NCI-H2081 (cell line): ENCODE measurements around the gene PROX1.
A peak's percentile ranks its signal among the peaks of the same experiment; 100 is the strongest.

ENCODE experiments used
- DNase-seq, 2 experiments: peaks; one replicate each; lab custom pipeline; 2025; lab: John Stamatoyannopoulos, UW

PROX1 gene

DNA sequence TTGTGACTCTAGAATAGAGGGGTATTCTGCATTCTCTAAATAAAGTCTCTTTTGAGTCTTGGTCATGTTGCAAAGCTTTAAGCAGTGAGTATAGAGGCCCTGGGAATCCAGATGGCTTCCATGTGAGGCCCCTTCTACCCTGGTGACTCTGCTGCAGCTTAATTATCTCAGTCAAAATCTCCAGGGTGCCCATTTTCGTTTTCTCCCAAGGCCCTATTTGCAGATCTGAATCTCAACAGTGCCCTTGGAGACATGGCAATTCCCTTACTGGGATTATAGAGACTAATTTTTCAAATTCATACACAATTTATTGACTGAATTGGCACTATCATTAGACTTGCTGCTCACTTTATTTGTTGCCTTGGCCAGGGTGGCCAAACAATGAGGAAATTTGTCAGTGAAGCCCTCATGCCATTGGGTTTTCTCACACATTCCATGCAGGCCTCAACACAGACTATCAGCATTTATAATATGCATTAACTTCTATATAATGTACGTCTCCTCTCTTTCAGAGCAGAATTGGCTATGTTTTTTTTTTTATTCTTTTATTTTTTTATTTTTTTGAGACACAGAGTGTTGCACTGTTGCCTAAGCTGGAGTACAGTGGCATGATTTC is 35.1 kb downstream of the PROX1 start:
- DNase-seq = peak in 1 of 2 experiments; percentile 28

DNA sequence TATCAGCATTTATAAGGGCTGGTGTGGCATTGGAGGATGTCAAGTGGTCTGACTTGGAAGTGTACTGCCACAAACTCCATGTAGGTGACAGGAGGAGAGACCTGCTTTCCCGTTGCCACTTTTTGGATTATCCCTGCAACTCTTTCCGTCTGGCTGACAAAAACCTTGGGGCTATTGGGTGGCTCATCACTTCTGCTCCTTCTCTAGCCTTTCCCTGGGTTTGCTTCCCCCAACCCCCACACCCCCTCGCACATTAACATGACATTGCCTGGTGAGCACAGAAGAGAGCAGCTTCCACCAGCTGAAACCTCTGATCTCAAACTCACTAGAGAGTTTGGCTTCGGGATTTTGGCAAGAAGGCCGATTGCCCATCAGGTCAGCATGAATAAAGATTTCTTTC is 39.2 kb downstream of the PROX1 start:
- no peak for DNase-seq

DNA sequence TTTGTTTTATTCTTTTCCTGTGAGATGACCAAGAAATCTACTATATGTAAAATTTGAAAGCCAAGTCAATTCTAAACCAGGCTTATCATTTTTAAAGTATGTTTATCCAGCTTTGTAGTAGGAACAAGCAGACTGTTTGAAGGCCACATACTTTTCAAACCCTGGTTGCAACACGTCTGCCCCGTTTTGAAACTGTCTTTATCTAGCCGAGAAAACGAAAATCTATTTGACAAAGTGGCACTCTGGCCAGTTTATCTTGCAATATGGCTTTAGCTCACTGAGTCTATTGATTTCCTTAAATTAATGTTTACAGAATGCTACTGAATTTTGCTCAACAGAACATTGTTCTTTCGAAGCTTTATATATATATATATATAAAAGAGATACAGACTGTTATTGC is 39.7 kb downstream of the PROX1 start:
- no peak for DNase-seq

DNA sequence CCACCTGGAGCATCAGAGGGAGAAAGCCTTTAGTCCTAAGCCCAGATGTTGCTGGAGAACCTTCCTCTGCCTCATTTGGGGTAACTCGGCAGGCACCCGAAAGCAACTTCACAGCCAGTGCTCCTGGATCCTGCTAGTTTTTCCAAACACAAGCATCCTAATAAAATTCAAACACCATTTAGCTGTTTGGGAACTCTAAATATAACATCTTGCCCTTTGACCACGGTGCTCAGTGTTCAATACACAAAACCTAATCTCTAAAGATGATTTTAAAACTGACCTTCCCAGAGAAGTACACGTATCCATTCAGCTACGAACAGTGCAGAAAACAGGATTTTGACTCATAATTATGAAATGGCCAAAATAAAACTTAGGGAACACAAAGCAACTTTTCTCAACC is 40.3 kb downstream of the PROX1 start:
- no peak for DNase-seq

DNA sequence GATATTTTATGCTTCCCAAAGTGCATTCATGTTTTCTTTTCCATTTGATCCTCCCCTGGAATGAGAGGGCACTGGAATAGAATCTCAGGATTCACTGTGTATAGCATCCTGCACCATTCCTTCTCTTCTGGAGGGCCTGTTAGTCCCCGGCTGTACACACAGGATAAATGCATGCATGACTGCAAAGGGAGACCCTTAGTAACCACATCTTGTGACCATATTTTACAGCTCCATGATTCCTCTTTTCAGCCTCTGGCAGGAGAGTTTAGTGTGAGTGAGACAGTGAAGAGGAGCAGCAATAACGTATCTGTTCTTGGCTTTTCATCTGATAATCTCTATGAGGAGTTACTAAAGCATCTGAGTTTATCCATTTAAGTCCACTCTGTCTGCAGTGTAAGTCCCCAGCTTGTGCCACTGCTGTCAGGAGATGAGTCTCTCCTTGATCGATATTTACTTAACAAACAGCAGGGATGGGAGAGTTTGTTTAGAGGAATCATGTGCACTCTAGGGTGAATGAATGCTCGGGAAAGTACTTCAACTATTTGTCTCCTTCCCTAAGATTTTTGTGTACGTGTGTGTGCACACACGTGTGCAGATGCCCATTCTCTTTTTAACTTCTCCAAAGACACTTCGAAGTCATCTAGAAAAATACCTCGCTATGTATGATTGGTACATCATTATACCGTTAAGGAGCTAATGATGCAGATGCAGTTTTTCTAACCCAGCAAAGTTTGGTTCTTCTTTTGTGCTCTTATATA is 41.1 kb downstream of the PROX1 start:
- no peak for DNase-seq

DNA sequence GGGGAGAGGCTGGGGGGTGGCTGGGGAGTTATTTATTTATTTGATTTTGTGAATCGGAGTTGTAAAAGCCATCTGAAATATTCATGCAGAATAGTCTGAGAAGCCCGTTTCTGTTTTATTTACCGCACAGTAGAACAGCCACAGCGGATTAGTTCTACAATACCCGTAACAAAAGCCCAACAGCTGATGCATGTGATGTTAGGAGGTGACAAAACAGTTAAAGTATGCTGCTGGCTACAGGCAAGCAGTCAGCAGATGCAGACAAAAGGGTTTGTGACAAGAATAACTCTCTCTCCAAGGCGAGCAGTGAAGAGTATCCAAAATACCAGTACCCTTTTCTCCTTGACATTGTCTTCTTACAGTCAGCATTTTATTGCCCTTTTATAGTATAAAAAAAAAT is 42.0 kb downstream of the PROX1 start:
- no peak for DNase-seq

DNA sequence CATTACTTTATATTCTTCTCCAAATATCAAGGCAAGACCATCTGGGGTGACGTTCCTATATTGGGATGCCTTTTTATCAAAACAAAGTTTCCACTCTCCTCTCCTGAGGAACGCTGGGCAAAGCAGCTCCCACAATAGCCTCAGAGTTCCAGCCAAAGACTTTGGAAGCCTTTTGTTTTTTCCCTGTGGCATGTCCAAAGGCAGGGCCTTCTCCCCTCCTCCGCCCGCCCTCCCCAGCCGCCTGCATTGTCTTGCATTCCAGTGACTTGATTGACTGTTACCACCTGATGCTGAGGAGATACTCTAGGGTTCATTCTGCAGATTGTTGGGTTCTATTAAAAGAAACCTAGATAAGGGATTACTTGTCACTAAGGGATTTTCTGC is 43.5 kb downstream of the PROX1 start:
- no peak for DNase-seq

DNA sequence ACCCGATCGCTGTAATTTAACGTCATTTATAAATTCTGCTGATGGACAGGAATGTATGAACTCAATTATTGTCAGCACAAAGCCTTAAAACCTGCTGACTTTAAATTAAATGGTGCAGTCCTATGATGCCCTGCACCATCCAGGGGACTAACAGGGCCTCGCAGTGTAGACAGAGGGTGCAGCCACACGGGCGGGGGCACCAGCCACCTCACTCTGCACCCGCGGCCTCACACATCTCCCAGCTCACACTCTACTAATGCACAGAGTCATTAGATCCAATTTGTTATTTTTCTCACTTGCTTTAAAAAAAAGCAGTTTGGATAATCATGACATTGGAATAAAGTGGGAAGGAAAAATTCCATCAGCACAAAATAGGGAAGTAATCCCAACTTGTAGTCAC is 49.7 kb downstream of the PROX1 start:
- no peak for DNase-seq

DNA sequence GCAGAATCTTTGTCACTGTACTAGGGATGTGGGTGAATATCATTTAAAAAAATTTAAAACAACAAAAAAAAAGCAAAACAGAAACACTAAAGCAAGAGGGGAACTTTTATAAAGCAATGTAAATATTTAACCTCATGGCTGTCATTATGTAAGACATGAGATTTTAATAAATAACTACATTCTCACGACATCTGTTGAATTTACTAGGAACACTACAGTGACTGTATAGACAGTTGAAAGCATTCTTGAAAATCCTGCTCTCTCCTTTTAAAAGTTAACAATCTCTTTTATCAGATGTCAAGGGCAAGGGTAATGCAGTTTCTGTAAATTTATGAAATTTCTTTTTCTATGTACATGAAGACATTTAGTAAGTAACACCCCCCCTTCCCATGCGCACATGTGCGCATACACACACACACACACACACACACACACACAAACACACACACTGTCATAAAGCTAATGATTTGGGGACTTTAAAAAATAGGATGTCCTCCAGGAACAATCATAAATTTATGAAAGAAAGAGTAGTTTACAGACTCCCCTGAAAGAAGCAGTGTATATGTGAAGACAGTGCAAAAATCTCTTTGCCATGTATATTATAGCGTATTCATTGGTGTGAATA is 51.7 kb downstream of the PROX1 start:
- no peak for DNase-seq

DNA sequence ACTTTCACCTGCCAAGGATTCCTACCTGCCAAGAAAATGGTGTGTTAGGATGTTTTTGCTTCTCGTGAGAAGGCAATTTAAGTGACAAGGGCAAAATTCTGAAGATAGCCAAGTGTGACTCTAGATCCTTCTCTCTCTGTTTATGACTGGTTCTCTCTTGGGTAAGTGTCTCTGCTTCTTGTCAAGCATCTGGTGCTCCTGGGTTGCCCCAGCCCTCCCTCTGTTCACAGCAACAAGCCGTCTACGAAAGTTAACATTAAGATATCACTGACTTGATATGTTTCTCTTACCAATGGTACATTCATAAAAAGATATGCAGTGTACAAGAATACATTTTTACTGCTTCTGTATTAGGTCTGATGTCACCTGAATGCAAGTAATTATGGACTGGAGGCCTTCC is 55.4 kb downstream of the PROX1 start:
- DNase-seq = no peak

DNA sequence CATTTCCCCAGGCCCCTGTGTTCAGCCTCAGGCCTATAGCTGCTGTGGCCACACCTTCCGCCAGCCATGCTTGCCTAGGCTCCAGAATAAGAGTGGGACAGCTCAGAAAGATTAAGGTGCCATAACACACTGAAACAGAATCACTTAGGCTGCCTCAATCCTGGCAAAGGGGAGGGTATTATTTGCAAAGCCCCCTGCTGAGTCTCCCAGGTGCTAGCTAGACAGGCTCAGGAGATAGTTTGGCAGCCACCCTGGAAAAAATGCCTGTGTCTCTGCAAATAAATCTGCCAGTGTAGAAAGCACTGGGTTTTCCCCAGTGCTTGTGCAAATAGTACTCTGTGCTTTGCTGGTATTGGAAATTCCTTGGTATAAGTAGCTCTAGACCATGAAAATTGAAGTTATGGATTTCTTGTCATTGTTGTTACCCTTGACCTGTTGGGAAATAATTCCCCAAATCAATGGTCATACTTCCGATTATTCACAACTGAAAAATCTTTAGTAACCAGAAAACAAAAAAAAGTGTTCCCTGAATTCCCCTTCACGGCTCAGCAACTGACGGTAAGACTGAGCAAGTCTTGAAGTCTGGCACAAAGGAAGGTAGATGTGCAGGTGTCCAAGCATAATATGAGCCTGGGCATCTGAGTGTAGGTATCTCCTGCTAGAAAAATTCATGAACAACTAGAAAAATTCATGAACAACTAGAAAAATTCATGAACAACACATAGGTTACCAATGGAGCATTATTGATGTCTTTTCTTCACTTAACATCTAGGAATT is 56.9 kb downstream of the PROX1 start:
- DNase-seq = peak; percentile 81 to 92

DNA sequence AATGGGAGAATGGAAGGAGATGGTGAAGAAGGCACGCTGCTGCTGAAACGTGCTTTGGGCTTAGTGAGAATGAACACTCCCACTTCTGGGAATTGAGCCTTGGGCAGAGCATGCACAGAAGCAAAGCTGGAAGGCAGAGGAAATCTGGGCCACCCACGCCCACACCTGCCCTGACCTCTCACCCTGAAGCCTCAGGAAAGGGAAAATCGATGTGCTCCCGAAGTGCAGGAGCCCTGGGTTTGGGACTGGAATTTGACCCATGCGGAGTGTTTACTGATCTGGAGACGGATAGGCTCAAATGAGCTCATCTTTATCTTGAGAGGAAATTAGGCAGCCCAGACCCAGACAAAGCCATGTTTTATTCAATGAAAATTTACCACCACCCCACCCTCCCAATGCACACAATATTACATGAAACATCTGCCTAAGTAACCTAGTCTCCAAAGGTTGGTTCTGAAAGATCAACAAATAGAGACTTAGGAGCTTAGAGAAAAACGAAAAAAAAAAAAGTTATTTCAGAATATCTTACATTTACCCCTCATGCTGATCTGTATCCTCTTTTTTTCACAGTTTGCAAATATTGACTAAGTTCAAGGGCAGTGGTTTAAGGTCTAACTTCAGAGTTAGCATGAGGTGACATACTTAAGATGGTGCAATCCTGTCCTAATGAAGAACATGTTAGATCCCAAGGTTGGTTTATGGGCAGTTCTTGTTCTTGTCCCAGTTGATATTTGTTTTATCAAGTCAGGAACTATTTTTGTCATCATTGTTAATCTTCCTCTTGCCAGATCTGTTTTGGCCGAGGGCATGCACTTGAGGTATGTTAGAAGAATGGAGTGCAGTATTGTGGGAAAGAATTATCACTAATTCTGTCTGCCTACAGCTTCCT is 63.0 kb downstream of the PROX1 start:
- DNase-seq = no peak

DNA sequence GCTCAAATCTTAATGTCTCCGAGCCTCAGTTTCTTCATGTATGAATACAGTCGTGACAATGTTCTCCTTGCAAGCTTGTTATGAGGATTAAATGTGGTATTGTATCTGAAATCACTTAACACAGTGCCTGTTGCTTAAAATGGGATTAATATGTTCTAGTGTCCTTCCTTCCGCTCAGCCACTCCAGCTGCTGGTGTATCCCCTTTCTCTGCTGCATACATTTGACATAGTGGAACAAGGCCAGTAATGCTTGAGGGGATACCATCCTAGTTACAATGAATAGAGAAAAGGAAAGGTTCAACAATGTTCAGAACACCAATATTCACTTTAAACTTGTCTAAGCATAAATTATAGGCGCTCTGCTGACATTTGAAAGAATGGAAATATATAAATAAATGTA is 64.0 kb downstream of the PROX1 start:
- DNase-seq = no peak

DNA sequence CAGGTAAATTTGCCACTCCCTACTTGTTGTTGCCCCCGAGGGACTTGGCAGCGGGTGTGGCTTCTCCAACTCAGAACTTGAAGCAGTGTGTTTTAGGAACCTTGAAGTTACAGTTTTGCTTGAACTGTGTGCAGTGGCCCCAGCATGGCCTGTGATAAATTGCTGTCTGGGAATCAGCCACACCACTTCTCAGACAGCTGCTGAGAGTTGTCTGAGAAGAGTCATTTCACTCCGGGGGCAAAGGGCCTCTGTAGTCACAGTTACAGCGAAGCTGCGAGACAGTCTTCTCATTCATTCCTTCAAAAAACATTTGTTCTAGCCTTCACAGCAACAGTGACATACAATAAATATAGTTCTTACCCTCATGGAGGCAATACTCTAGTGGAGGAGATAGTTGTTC is 70.3 kb downstream of the PROX1 start:
- no peak for DNase-seq

DNA sequence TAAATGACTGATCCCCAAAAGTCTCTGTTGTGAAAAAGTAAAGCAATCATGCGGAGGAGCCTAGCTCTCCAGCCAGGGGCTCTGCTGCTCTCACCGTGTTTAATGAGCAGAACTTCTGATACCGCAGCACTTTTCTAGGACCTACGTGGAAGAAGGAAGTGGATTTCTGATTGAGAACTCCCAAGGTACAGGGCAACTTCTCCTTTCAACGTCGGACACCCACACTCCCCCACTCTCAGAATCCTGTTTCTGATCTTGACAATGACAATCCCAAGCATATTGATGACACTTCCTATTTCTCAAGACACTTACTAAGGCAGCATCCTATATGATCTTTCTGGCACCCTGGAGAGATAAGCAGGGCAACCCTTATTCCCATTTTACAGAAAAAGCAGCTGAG is 78.4 kb downstream of the PROX1 start:
- no peak for DNase-seq

DNA sequence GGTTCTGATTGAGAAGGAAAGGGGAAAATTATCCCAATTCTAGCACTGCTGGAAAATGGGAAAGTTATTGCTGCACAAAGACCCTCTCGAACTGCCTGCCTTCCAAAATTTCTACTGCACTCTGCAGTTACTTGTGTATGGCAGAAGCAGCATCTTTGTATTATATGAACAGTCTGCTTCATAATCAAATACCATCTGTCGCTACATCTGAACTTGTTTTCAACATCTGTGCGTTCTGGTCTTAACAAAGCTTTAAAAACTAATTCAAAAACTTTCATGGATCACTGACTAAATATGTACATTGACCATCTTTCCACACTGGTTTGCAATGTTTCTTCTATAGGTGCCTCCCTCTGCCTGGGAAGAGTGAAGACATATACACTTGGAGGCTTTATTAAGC is 79.2 kb downstream of the PROX1 start:
- no peak for DNase-seq

DNA sequence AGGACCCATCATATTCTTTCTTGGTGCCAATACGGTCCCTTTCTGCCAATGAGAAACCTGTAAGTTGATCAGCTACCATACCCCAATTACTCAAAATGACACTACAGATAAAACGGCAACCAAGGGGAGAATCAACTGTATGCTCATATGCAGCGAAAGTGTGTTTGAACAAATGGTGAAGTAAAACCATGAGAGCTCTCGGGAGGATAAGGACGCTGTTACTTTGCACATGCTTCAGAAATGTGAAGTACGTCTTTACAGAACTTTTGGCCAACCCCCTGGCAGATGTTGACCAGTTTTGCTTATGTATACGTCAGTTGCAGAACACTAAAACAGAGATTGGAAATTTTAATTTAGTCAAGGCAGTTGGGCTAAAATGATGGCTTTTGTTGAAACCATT is 79.6 kb downstream of the PROX1 start:
- no peak for DNase-seq

DNA sequence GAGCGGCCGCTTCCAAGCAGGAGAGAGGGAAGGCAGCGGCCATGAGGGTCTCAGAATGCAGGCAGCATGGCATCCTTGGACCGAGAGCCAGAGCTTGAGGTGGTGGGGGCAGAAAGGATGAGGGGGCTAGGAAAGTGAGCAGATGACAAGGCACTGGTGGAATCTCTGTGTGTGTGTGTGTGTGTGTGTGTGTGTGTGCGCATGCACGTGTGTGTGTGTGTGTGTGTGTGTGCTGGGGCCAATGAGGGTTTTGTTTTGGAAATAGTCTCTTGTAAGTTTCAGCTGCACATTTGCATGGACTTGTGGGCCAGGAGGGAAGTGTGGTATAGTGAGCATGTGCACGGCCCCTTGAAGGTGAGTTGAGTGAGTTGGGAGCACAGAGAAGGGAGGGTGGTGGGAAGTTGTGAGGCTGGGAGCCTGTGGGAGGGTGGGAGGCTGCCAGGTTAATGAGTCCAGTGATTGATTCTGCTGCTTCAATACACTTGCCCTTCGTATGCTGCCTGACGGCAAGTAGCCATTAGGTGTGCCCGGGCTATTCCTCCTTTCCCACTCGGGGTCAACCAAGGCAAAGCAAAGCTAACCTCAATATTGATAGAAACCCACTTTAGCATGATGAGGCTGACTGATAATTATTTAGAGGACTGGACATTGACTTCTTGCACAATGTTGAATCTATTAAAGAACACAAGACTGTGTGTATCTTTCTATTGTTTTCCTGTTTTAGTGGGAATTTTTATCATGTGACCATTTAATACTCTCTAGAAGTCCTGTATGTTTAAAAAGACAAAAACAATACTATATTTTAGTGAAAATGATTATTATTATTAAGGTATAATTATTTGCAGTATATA is 80.3 kb downstream of the PROX1 start:
- no peak for DNase-seq

DNA sequence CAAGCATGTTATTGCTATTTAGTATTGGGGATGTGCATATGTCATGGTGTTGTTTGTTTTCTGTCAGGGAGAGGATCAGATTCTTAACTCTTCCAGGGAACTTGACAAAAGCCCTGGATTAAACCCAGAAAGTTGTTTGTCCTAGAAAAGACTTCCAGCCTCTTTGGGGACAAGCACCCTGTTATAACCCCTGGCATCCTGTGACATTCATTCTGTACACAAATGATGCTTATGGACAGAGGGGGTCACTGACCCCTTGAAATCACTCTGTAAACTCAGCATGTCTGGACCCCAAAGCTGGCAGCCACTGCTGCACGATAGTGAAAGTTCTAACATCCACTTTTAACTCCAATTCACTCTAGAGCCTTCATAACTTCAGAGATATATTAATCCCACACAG is 81.2 kb downstream of the PROX1 start:
- DNase-seq = no peak

DNA sequence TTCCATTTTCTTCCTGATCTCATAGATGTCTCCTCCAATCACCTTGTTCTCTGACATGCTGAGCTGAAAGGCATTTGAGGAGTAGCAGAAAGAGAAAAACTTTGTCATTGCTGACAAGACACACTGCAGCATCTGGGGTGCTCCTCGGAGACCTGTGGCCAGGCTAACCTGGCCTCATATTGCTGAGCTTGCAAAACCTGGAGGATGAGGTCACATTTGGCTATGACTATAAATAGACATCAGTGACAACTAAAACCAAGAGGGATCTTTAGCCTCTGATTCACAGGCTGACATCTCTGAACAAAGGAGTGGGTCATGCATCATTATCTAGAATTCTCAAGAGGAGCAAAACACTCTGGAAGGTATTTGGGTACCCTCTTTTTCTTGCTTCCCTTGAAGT is 83.7 kb downstream of the PROX1 start:
- DNase-seq = no peak
